Fibroblast of skin of right biceps (primary cell): ENCODE measurements around the gene CD1D.
"Not testable (repeated sequence)": the region's sequence is repeated elsewhere in the genome, so short reads cannot be mapped to it uniquely, and the experiment has no call there.

Experiments
- DNase-seq: peaks from one replicate; pipeline ENCODE4 v3.0.0-alpha.2; 2013

Gene CD1D

DNA sequence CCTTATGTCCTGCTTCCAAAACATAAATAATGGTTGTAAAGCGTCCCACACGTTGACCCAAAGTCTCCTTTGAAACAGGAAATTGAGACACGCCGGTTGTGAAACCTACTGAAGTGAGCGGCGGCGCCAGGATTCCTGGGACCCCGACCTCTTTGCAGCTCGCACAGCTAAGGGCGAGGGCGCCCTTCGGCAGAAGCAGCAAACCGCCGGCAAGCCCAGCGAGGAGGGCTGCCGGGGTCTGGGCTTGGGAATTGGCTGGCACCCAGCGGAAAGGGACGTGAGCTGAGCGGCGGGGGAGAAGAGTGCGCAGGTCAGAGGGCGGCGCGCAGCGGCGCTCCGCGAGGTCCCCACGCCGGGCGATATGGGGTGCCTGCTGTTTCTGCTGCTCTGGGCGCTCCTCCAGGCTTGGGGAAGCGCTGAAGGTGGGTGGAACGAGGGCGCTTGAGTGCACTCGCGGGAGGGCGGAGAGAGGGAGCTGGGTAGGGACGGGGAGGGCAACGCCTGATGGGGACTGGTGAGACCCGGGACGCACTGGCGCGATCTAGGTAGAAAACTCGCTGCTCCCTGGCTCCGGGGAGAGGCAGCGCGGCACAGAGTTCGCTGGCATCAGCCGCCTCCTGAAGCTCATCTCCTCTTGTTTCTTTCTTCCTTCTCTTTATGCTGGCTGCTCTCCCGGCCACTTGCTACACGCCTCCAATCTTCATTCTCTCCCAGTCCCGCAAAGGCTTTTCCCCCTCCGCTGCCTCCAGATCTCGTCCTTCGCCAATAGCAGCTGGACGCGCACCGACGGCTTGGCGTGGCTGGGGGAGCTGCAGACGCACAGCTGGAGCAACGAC lies at the start of gene CD1D:
CD1D (plus strand) TSS at position 155 of the 836 bp plus-strand sequence; CDS start at position 362, 207 bp downstream.
- DNase-seq = no peak

GRCh38 chr1:158131217-158131616 lies 49.5 kb upstream of the CD1D start:
- no peak for DNase-seq

GRCh38 chr1:158140764-158141192 lies 39.9 kb upstream of the CD1D start:
- DNase-seq = no peak

GRCh38 chr1:158145173-158145719 lies 35.4 kb upstream of the CD1D start:
- peak; percentile 18 for DNase-seq

- DNase-seq = peak; percentile 9
Observed at GRCh38 chr1:158146165-158146564, 34.5 kb upstream of the CD1D start.

DNA sequence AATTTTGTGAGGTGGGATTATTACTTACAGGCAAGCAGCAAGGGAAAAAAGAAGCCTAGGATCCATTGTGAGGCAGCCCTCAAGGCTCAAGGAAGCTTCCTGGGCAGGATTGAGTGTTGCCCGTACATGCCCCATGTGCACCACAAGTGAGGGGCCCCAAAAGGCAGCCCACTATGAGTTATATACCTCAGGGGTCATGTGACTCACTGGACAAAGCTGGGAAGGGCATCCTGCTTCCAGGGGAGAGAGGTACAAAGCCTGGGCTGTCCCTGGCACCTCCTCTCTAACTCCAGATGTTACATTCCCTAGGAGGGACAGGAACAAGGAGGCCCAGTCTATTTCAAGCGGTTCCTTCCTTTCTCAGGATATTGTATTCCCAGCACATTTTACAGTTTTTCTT lies 34.0 kb upstream of the CD1D start:
- no peak for DNase-seq

- DNase-seq = no peak
Observed at GRCh38 chr1:158147401-158147800, 33.3 kb upstream of the CD1D start.

DNA sequence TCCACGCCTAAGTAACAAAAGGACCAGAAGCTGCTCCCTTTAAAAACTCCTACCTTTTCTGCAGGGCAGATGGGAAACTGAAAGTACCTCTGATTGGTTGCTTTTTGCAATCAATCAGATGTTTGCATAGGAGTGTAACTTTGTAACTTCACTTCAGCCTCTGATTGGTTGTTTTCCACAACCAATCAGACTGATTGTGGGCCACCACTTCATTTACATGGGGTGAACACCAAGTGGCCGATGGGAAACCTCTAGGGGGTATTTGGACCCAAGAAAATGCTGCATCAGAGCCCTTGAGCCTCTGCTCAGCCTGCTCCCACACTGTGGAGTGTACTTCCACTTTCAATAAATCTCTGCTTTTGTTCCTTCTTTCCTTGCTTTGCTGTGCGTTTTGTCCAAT lies 32.8 kb upstream of the CD1D start:
- DNase-seq = no peak

- DNase-seq = no peak
Observed at GRCh38 chr1:158148468-158148867, 32.2 kb upstream of the CD1D start.

GRCh38 chr1:158149175-158149574 lies 31.5 kb upstream of the CD1D start:
- DNase-seq = no peak

DNA sequence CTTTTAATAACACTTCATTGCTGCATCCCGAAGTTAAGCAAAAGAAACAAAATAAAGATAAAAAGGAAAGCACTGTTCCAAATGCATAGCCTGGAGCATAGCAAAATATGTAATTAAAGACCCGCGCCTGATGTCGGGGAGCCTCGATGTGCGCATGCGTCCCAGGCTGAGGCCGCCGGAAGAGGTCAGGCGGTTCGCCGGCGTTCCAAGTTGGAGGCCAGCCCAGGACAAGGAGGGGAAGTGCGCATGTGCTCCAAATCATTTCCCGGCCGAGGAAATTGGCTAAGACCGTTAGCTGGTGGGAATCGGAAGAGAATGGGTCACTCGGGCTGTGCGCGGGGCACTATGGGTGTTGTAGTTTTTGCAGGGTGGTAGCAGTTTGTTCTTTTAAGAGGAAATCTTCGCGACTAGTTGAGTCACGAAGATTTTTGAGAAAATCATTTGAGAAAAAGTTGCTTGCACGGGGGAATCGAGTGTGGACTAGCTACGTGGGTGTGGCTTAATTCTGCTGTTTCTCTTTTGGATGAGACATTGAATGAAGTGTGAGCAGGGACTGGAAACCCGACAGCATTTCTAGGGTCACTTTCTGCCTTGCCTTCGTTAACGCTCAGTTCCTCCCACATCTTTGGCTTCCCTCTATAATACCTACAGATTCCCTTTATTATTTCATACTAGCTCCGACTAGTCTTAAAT lies 31.0 kb upstream of the CD1D start:
- DNase-seq = peak; percentile 96

DNA sequence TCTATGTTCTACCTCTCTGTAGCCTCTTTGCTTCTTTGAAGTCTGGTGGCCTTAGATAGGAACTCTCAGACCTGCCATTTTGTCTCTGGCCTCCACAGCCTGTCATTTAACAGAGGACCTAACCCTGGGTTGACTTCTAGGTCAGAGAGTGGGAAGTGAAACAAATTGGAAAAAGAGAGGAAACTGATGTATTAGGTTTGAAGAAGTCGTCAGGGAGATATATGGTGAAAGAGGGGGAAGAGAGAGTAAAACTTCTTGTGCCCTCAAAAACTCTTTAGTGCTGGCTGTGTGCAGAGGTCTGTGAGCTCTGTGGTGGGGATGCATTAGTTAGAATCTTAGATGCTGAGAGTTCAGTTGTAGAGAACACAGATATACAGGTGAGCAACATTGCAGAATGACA lies 30.2 kb upstream of the CD1D start:
- no peak for DNase-seq

DNA sequence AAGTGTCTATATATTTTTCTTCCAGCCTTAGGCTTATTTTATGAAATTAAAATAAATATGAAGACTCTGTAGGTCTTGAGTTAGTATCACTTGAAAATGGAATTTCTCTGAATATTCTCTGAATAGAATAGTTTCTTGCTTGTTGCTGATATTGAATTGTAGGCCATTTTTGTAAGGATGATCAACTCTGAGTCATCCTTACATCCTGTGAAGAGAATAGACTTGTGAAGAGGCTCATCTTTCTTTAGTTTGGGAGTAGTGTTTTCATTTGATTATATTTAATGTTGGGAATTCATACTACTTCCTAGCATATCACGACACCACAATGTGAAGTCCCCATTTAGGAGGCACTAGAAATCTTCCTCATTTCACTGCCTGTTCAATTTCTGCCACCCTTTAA lies 27.5 kb upstream of the CD1D start:
- no peak for DNase-seq

DNA sequence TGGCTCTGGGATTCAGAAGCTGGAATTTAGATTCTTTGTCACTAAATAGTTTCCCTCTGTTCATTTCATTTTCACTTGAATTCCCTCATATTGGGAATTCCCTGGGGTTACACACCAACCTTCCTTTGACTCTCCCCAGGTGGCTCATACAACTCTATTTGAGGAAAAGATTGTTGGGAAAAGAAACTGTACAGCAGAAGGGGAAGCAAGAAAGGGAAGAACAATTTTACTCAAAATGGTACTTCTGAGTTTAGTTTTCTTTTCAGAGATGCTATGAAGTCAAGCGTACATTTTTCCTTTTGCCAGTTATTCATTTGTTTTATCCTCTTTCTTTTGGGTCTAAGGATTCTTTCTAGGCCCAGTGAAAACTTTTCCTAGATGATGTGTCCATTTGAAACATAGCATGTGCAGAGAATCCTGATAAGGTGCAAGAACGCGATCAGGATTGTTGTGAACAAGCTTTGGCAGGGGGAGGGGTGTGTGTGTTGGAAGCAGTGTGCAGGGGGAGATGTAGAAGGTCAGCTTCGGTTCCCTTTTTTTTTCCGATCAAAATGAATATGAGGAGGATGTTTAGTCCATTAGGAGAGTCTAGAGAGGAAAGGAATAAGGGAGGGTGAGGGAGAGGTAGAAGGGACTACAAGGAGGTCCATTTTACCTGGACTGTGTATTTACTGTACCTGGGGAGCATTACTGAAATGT lies 26.8 kb upstream of the CD1D start:
- no peak for DNase-seq

GRCh38 chr1:158154501-158154900 lies 26.2 kb upstream of the CD1D start:
- no peak for DNase-seq

- no peak for DNase-seq
Observed at GRCh38 chr1:158155673-158156072, 25.0 kb upstream of the CD1D start.

GRCh38 chr1:158159597-158159996 lies 21.1 kb upstream of the CD1D start:
- no peak for DNase-seq

DNA sequence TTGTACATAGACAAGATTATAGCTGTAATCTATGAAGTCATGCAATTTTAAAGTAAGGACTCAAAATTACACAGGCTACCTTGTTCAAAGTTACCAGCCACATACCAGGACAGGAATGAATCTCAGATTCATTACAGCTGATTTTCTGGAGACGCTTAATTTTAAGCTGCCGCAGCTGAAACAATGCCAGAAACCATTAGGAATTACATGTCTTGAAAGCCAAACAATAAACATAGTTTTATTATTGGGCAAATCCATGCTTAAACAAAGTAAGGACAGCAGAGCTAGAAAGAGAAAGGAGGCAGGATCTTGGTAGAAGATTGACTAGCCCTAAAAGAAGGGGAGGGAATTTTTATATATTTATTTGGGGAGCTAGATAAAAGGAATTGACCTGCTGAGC lies 19.2 kb upstream of the CD1D start:
- DNase-seq = no peak

GRCh38 chr1:158163000-158163947 lies 17.4 kb upstream of the CD1D start:
- no peak for DNase-seq

- no peak for DNase-seq
Observed at GRCh38 chr1:158169105-158169504, 11.6 kb upstream of the CD1D start.

GRCh38 chr1:158175915-158176314 lies 4.8 kb upstream of the CD1D start:
- DNase-seq = not testable (repeated sequence)

GRCh38 chr1:158176399-158176798 lies 4.3 kb upstream of the CD1D start:
- no peak for DNase-seq
